HepG2 (cell line): Measurements from ENCODE around the gene NXPH4. TPM values are rescaled to one million over a fixed set of nuclear protein-coding genes. Genes with fewer than 3 reads are reported as not detected.

ENCODE experiments used
- E2F2 ChIP-seq: sonication (generic); formaldehyde crosslinking; IDR thresholded peaks from 2 replicates; pipeline ENCODE4 v1.4.0; 2020; ENCODE audit warnings: missing genetic modification reagents, borderline replicate concordance
- HNF1A ChIP-seq, 2 experiments: sonication (generic) in 1 of 2; formaldehyde crosslinking in 1 of 2; IDR thresholded peaks; 2 replicates each; pipeline versions ENCODE4 v1.4.0 to v1.6.1; 2016 to 2020; ENCODE audit warnings: borderline replicate concordance in 1 of 2, low read depth in 1 of 2, mild to moderate bottlenecking in 1 of 2, missing genetic modification reagents in 1 of 2
- MTA1 ChIP-seq: sonication (generic); formaldehyde crosslinking; IDR thresholded peaks from 2 replicates; pipeline ENCODE4 v1.4.0; 2020; ENCODE audit warnings: missing genetic modification reagents, mild to moderate bottlenecking, borderline replicate concordance
- RBAK ChIP-seq: sonication (generic); formaldehyde crosslinking; IDR thresholded peaks from 2 replicates; pipeline ENCODE4 v1.5.1; 2020; ENCODE audit warnings: mild to moderate bottlenecking, missing genetic modification reagents
- RBFOX2 ChIP-seq: fragments of 200-400 bp; formaldehyde crosslinking; IDR thresholded peaks from 2 replicates; pipeline ENCODE4 v1.6.1; 2017; ENCODE audit warnings: low read depth, mild to moderate bottlenecking, low read length
- RCOR2 ChIP-seq: IDR thresholded peaks from 2 replicates; pipeline ENCODE4 v1.6.1; 2016; ENCODE audit warnings: missing biosample characterization, missing genetic modification reagents
- REL ChIP-seq: sonication (generic); formaldehyde crosslinking; conservative IDR thresholded peaks from 2 replicates; pipeline ENCODE4 v1.8.0; 2022; ENCODE audit warnings: mild to moderate bottlenecking, missing genetic modification reagents, moderate library complexity
- THAP8 ChIP-seq: sonication (generic); formaldehyde crosslinking; IDR thresholded peaks from 2 replicates; pipeline ENCODE4 v1.5.1; 2020; ENCODE audit warnings: missing genetic modification reagents, mild to moderate bottlenecking, borderline replicate concordance
- ZNF121 ChIP-seq: sonication (generic); formaldehyde crosslinking; IDR thresholded peaks from 2 replicates; pipeline ENCODE4 v1.5.0; 2020; ENCODE audit warnings: mild to moderate bottlenecking, missing genetic modification reagents
- ZNF296 ChIP-seq: sonication (generic); formaldehyde crosslinking; conservative IDR thresholded peaks from 2 replicates; pipeline ENCODE4 v1.5.0; 2020; ENCODE audit warnings: mild to moderate bottlenecking, missing genetic modification reagents
- ZNF407 ChIP-seq: sonication (generic); formaldehyde crosslinking; IDR thresholded peaks from one replicate; pipeline ENCODE4 v1.5.1; 2020; ENCODE audit warnings: mild to moderate bottlenecking, missing genetic modification reagents; ENCODE audit errors: not compliant biosample characterization
- ZNF460 ChIP-seq: sonication (generic); formaldehyde crosslinking; IDR thresholded peaks from 2 replicates; pipeline ENCODE4 v1.5.1; 2020; ENCODE audit warnings: missing genetic modification reagents, mild to moderate bottlenecking, borderline replicate concordance
- ZNF557 ChIP-seq: sonication (generic); formaldehyde crosslinking; IDR thresholded peaks from 2 replicates; pipeline ENCODE4 v1.4.0; 2020; ENCODE audit warnings: missing genetic modification reagents
- polyA plus RNA-seq, 8 experiments: library from polyadenylated mRNA; depleted of rRNA in 3 of 8; stranded (reverse) in 7 of 8; unstranded in 1 of 8; fragments of >200 nt; fragmentation: Illumina TruSeq in 4 of 8; extraction: Trizol in 4 of 8; gene quantifications; 2 replicates each; pipeline versions ENCODE4 v1.2.1 to v1.2.3, GENCODE V29; 2011 to 2016; ENCODE audit warnings: low read depth in 4 of 8, missing spikeins in 1 of 8, mixed read lengths in 1 of 8; ENCODE audit not compliant: insufficient read depth in 1 of 8
- total RNA-seq, 5 experiments: library from RNA; depleted of rRNA; stranded (reverse); fragments of >200 nt; fragmentation: Illumina TruSeq; extraction: Trizol; gene quantifications; 2 replicates each; pipeline ENCODE4 v1.2.3, GENCODE V29; 2016; ENCODE audit warnings: low read depth in 1 of 5

The NXPH4 gene
- total and polyA plus RNA-seq, 2 of the 13 experiments (the other 11 are each of a cell fraction or from before 2014, with no cell fraction given): 0.13 TPM; not detected in 1

- TF ChIP-seq HNF1A (IDR thresholded peaks at IDR 0.05; ENCODE audit: low read depth) (no peak), HNF1A (CRISPR knock-in tag; IDR thresholded peaks at IDR 0.05; ENCODE audit: borderline replicate concordance) (no peak), MTA1 (CRISPR knock-in tag) (no peak), RCOR2 (no peak), ZNF296 (no peak), ZNF557 (CRISPR knock-in tag) (no peak), ZNF121 (CRISPR knock-in tag) (no peak), ZNF407 (CRISPR knock-in tag) (no peak), THAP8 (CRISPR knock-in tag) (no peak), RBFOX2 (peak; percentile 83; the same call in 1 of the 2 replicates), RBAK (no peak), E2F2 (CRISPR knock-in tag) (no peak), ZNF460 (CRISPR knock-in tag) (no peak), REL (0 out of 2 replicates have a peak, but pooled peaks have one; percentile 61)
These were observed 22.4 kb downstream of the NXPH4 start (continued) for GRCh38 chr12:57238854-57239554.
